ENCODE results near the gene SAMD11.
"Not testable (repeated sequence)": the region's sequence is repeated elsewhere in the genome, so short reads cannot be mapped to it uniquely, and the experiment has no call there.

Gene SAMD11

DNA sequence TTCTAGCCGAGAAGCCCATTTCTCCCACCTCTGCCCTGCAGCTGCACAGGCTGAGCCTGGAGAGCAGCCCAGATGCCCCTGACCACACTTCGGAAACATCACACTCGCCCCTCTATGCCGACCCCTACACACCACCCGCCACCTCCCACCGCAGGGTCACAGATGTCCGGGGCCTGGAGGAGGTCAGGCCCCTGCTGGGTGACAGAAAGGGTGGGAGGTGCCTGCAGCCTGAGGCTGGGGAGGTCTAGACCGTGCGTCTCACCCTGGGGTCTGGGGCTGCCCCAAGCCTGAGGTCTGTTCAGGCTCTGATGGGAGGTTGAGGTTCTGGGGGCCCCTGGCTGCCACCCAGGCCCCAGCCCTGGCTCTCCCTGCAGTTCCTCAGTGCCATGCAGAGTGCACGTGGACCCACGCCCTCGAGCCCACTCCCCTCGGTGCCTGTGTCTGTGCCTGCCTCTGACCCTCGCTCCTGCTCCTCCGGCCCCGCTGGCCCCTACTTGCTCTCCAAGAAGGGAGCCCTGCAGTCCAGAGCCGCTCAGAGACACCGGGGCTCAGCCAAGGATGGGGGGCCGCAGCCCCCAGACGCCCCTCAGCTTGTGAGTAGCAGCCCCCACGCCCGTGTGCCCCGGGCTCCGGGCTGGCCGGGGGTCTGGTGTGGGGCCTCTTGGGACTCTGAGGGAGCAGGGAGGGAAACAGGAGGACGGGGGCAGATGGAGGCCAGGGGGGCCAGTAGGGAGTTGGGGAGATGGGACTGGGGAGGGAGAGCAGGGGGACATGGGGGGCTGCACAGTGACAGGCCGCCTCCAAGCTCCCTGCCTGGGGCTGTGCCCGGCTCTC is 50.0 kb downstream of the SAMD11 start:
- TF ChIP-seq, protein P1, sequence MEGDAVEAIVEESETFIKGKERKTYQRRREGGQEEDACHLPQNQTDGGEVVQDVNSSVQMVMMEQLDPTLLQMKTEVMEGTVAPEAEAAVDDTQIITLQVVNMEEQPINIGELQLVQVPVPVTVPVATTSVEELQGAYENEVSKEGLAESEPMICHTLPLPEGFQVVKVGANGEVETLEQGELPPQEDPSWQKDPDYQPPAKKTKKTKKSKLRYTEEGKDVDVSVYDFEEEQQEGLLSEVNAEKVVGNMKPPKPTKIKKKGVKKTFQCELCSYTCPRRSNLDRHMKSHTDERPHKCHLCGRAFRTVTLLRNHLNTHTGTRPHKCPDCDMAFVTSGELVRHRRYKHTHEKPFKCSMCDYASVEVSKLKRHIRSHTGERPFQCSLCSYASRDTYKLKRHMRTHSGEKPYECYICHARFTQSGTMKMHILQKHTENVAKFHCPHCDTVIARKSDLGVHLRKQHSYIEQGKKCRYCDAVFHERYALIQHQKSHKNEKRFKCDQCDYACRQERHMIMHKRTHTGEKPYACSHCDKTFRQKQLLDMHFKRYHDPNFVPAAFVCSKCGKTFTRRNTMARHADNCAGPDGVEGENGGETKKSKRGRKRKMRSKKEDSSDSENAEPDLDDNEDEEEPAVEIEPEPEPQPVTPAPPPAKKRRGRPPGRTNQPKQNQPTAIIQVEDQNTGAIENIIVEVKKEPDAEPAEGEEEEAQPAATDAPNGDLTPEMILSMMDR (IDR thresholded peaks at IDR 0.05; ENCODE audit: low read depth, low read length, missing control alignments), result no peak
- no peak for DNase-seq (ENCODE audit: extremely low read depth, low read depth)
- no peak overlapping the region for H3K4me3 ChIP-seq (replicated peaks; ENCODE audit: low read depth, low read length)

DNA sequence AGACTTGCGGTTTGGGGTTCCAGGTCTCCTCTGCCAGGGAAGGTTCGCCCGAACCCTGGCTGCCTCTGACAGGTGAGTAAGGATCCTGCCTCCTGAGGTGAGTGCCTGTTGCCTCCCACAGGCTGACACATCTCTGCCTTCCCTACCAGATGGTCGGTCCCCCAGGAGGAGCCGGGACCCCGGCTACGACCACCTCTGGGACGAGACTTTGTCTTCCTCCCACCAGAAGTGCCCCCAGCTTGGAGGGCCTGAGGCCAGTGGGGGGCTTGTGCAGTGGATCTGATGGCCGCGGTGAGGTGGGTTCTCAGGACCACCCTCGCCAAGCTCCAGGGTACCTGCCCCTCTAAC is 50.5 kb downstream of the SAMD11 start:
- no peak overlapping the region for H3K4me3 ChIP-seq (replicated peaks; ENCODE audit: low read depth, low read length)
- no peak for DNase-seq (ENCODE audit: extremely low read depth, low read depth)
- TF ChIP-seq, protein P1 (IDR thresholded peaks at IDR 0.05; ENCODE audit: low read depth, low read length, missing control alignments), result no peak

DNA sequence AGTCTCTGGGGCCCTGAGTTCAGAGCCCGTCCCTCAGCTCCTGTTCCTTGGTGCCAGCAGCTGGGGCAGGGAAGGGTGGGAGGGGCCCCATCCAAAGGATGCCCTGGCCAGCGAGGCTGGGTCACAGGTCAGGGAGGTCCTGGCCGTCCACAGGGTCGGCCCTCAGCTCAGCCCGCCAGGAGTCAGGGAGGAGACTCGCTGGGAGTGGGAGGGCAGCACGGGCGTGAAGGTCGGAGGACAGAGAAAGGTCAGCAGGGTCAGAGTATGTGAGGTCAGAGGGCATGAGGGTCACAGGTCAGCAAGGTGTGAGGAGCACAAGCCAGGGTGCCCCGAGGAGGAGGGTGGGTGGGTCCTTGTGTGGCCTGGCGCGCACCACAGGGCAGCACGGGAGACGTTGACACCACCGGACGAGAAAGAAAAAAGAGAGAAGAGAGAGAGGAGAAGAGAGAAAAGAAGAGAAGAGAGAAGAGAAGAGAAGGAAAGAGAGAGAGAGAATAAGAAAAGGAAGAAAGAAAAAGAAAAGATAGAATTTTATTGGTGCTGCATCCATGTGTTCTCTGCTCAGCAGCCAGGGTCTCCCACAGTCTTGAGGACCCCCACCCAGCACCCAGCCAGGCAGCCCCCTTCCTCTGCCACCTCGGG is 51.1 kb downstream of the SAMD11 start:
- no peak for DNase-seq (ENCODE audit: extremely low read depth, low read depth)
- TF ChIP-seq, protein P1 (IDR thresholded peaks at IDR 0.05; ENCODE audit: low read depth, low read length, missing control alignments), result no peak
- no peak overlapping the region for H3K4me3 ChIP-seq (replicated peaks; ENCODE audit: low read depth, low read length)

DNA sequence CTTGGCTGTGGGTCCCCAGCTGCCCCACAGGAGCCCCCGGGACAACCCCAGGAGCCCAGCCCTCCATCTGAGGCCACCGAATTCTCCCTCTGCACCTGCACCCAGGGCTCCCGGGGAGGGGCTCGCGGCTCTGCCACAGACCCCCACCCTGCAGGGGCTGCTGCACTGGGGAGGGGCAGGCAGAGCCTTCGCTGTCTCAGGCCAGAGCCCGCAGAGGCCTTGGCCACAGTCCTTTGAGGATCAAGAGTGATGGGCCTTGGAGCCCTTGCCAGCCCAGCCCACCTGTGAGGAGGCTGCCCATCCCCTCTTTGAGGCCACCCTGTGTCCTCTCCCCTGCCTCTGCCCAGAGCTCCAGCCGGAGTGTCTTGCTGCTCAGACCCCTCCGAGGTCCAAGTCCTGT is 51.6 kb downstream of the SAMD11 start:
- no peak overlapping the region for H3K4me3 ChIP-seq (replicated peaks; ENCODE audit: low read depth, low read length)
- TF ChIP-seq, protein P1 (IDR thresholded peaks at IDR 0.05; ENCODE audit: low read depth, low read length, missing control alignments), result no peak
- DNase-seq (ENCODE audit: extremely low read depth, low read depth), result no peak

DNA sequence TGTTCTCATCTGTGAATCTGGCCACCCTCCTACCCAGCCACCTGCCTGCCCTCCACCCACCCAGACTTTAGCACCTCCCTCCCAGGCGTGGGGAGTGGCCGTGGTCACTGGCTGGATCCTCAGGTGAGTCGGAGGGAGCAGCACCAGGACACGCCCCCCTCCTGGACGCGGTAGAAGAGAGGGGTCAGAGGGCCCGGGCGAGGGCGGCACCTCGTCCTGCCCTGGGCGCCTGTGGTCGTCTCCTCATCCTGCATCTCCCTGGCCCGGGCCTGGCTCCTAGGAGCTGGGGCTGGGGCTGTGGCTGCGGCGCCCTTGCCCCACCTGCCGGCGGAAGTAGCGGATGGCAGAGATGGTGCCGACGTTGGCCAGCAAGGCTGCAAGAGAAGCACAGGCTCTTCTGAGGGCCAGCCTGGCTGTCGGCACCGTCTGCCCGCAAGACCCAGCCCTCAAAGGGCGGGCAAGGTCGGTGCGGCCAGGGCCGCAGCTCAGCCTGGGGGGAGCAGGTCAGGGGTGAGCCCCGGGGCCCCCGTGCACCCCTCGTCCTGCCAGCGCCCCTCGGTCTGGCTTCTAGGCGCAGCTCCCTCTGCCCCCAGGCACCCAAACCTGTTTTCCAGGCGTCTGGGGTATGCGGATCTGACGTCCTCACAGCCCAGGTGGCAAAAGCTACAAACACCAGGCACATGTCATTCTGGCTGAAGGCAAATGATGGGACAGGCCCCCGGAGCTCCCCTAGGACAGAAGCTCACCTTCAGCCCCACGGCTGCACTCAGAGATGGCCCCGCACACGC is 52.4 kb downstream of the SAMD11 start:
- TF ChIP-seq, protein P1 (IDR thresholded peaks at IDR 0.05; ENCODE audit: low read depth, low read length, missing control alignments), result peak; percentile 55
- no peak overlapping the region for H3K4me3 ChIP-seq (replicated peaks; ENCODE audit: low read depth, low read length)
- DNase-seq (ENCODE audit: extremely low read depth, low read depth), result no peak

DNA sequence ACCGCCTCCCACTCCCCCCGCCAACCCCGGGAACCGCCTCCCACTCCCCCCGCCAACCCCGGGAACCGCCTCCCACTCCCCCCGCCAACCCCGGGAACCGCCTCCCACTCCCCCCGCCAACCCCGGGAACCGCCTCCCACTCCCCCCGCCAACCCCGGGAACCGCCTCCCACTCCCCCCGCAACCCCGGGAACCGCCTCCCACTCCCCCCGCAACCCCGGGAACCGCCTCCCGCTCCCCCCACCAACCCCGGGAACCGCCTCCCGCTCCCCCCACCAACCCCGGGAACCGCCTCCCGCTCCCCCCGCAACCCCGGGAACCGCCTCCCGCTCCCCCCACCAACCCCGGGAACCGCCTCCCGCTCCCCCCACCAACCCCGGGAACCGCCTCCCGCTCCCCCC is 53.1 kb downstream of the SAMD11 start:
- not testable (repeated sequence) for DNase-seq (ENCODE audit: extremely low read depth, low read depth); H3K4me3 ChIP-seq (replicated peaks; ENCODE audit: low read depth, low read length)

Data from HFF-Myc (cell line).